HepG2 (cell line): ENCODE measurements around the gene DOCK4. TPM values are rescaled to one million over a fixed set of nuclear protein-coding genes. Genes with fewer than 3 reads are reported as not detected.

Source experiments
- ATAC-seq: fragments of 200-7000 bp; cut with Tn5 transposase; 3 replicates; pipeline ENCODE4 v1.9.1; 2020; ENCODE audit warnings: mild to moderate bottlenecking, moderate library complexity
- BruUV-seq: library from RNA; stranded (reverse); fragments of 400-500 nt; replicated peaks from 2 replicates; lab custom pipeline; 2021; lab: Mats Ljungman, UMichigan
- CTCF ChIA-PET: fragments of 300-600 bp; formaldehyde crosslinking; extraction: SDS; loops from one replicate; lab custom pipeline; 2021; ENCODE audit warnings: low total read pairs, inconsistent platforms, low intra/inter-chr PET ratio; lab: Yijun Ruan, JAX
- POLR2A ChIA-PET: fragments of 350-600 bp; sonication (Branson Sonifier 250); formaldehyde crosslinking; loops from one replicate; lab custom pipeline; 2020; ENCODE audit warnings: antibody characterized with exemption, inconsistent platforms; lab: Yijun Ruan, JAX
- DNase-seq: peaks from one replicate; pipeline ENCODE4 v3.0.0-alpha.2; 2015; ENCODE audit warnings: low spot score
- FAIRE-seq: peaks from 3 replicates; lab custom pipeline; 2011; peaks lifted over from hg19 to GRCh38; lab: Jason Lieb, UNC
- H2AFZ ChIP-seq: one replicate; pipeline ENCODE4 v1.6.1; 2011; ENCODE audit warnings: low read length, inconsistent platforms
- H3K27ac ChIP-seq: fragments of 300-600 bp; 3 replicates; pipeline ENCODE4 v1.8.0; 2011; ENCODE audit warnings: mixed run types, mild to moderate bottlenecking, mixed read lengths, low read length, inconsistent platforms; ENCODE audit not compliant: insufficient read depth; ENCODE audit errors: extremely low read length
- H3K27me3 ChIP-seq, 2 experiments: fragments of 200-600 bp in 1 of 2; 2 replicates in 1 of 2; 3 replicates in 1 of 2; pipeline versions ENCODE4 v1.6.0 to v1.8.0; 2011; ENCODE audit warnings: low read length in 2 of 2, mild to moderate bottlenecking in 2 of 2, moderate library complexity in 2 of 2, inconsistent platforms in 1 of 2; ENCODE audit not compliant: insufficient read depth in 2 of 2, control insufficient read depth in 1 of 2
- H3K36me3 ChIP-seq, 2 experiments: fragments of 200-600 bp in 1 of 2; replicated peaks in 1 of 2; 2 replicates in 1 of 2; 3 replicates in 1 of 2; pipeline versions ENCODE4 v1.5.1 to v1.8.0; 2011; ENCODE audit warnings: low read length in 2 of 2, inconsistent platforms in 1 of 2; ENCODE audit not compliant: insufficient read depth in 2 of 2, control insufficient read depth in 1 of 2
- H3K4me1 ChIP-seq: 2 replicates; pipeline ENCODE4 v1.5.1; 2012; ENCODE audit warnings: low read length, inconsistent platforms; ENCODE audit not compliant: insufficient read depth
- H3K4me2 ChIP-seq: 2 replicates; pipeline ENCODE4 v1.6.0; 2011; ENCODE audit warnings: low read depth, low read length, inconsistent platforms
- H3K4me3 ChIP-seq, 3 experiments: fragments of 200-600 bp in 1 of 3; sonication (generic), shearing (Covaris generic) in 1 of 3; replicated peaks in 1 of 3; 2 replicates each; pipeline ENCODE4 v1.5.1; 2011 to 2016; ENCODE audit warnings: low read length in 3 of 3, inconsistent platforms in 2 of 3, low read depth in 2 of 3, mild to moderate bottlenecking in 2 of 3, control low read depth in 1 of 3, mixed read lengths in 1 of 3; ENCODE audit not compliant: insufficient read depth in 1 of 3
- H3K79me2 ChIP-seq: one replicate; pipeline ENCODE4 v1.6.1; 2011; ENCODE audit warnings: low read length, inconsistent platforms; ENCODE audit not compliant: insufficient read depth
- H3K9ac ChIP-seq: 2 replicates; pipeline ENCODE4 v1.6.0; 2011; ENCODE audit warnings: mild to moderate bottlenecking, low read depth, low read length, inconsistent platforms; ENCODE audit not compliant: insufficient read depth
- H3K9me3 ChIP-seq: 2 replicates; pipeline ENCODE4 v1.5.1; 2012; ENCODE audit warnings: mild to moderate bottlenecking, low read length
- H4K20me1 ChIP-seq: 2 replicates; pipeline ENCODE4 v1.6.0; 2011; ENCODE audit warnings: inconsistent platforms, mild to moderate bottlenecking, low read length, moderate library complexity; ENCODE audit not compliant: insufficient read depth
- ERF ChIP-seq: IDR thresholded peaks from 2 replicates; pipeline ENCODE4 v1.6.1; 2018; ENCODE audit warnings: missing biosample characterization, missing genetic modification reagents
- HBP1 ChIP-seq: IDR thresholded peaks from 2 replicates; pipeline ENCODE4 v1.6.1; 2016; ENCODE audit warnings: low read depth, control low read depth
- IKZF1 ChIP-seq: fragments of 450-650 bp; IDR thresholded peaks from 2 replicates; pipeline ENCODE4 v1.7.1; 2016
- JDP2 ChIP-seq: sonication (generic); formaldehyde crosslinking; IDR thresholded peaks from 2 replicates; pipeline ENCODE4 v1.8.1; 2022; ENCODE audit warnings: missing genetic modification reagents, borderline replicate concordance
- JUN ChIP-seq: sonication (generic); formaldehyde crosslinking; IDR thresholded peaks from 2 replicates; pipeline ENCODE4 v1.4.0; 2020; ENCODE audit warnings: mild to moderate bottlenecking, missing genetic modification reagents
- KLF6 ChIP-seq: IDR thresholded peaks from 2 replicates; pipeline ENCODE4 v1.8.0; 2016; ENCODE audit warnings: missing biosample characterization, missing genetic modification reagents
- MIXL1 ChIP-seq: IDR thresholded peaks from 2 replicates; pipeline ENCODE4 v1.6.1; 2016
- RARA ChIP-seq: IDR thresholded peaks from 2 replicates; pipeline ENCODE4 v1.6.1; 2016; ENCODE audit warnings: missing genetic modification reagents, missing compliant biosample characterization
- ZC3H13 ChIP-seq: sonication (generic); formaldehyde crosslinking; IDR thresholded peaks from 2 replicates; pipeline ENCODE4 v1.8.1; 2023; ENCODE audit warnings: mild to moderate bottlenecking, missing genetic modification reagents, moderate library complexity
- ZEB1 ChIP-seq: IDR thresholded peaks from 2 replicates; pipeline ENCODE4 v1.6.1; 2012; ENCODE audit warnings: mild to moderate bottlenecking, low read depth, inconsistent platforms; ENCODE audit not compliant: insufficient replicate concordance
- ZMYM2 ChIP-seq: sonication (generic); formaldehyde crosslinking; IDR thresholded peaks from 2 replicates; pipeline ENCODE4 v1.8.0; 2022; ENCODE audit warnings: mild to moderate bottlenecking, missing genetic modification reagents
- ZNF205 ChIP-seq: IDR thresholded peaks from 2 replicates; pipeline ENCODE4 v1.6.1; 2018; ENCODE audit warnings: missing biosample characterization, missing genetic modification reagents
- ZNF501 ChIP-seq: sonication (generic); formaldehyde crosslinking; IDR thresholded peaks from 2 replicates; pipeline ENCODE4 v1.5.1; 2020; ENCODE audit warnings: mild to moderate bottlenecking, moderate library complexity, missing genetic modification reagents
- WGBS: methylation state at CpG from one replicate; pipeline ENCODE4 v1.1.6; 2017; ENCODE audit warnings: low lambda C conversion rate; 5-methylcytosine and 5-hydroxymethylcytosine counted together
- in situ Hi-C: cut with HindIII; loops from 2 replicates; pipeline ENCODE4 v1.10.0; 2017; ENCODE audit warnings: low pct_unique_long_range_greater_than_20kb; ENCODE audit not compliant: extremely low pct_ligation_motif_present
- intact Hi-C: fragments of 100-400 bp; cut with micrococcal nuclease; formaldehyde crosslinking; loops from one replicate; pipeline ENCODE4 v1.10.0; 2022; ENCODE audit not compliant: unreplicated experiment
- polyA plus RNA-seq, 8 experiments: library from polyadenylated mRNA; depleted of rRNA in 3 of 8; stranded (reverse) in 7 of 8; unstranded in 1 of 8; fragments of >200 nt; fragmentation: Illumina TruSeq in 4 of 8; extraction: Trizol in 4 of 8; gene quantifications; 2 replicates each; pipeline versions ENCODE4 v1.2.1 to v1.2.3, GENCODE V29; 2011 to 2016; ENCODE audit warnings: low read depth in 4 of 8, missing spikeins in 1 of 8, mixed read lengths in 1 of 8; ENCODE audit not compliant: insufficient read depth in 1 of 8
- total RNA-seq, 5 experiments: library from RNA; depleted of rRNA; stranded (reverse); fragments of >200 nt; fragmentation: Illumina TruSeq; extraction: Trizol; gene quantifications; 2 replicates each; pipeline ENCODE4 v1.2.3, GENCODE V29; 2016; ENCODE audit warnings: low read depth in 1 of 5
- TF ChIP-seq, protein P1 (sequence below): sonication (generic); formaldehyde crosslinking; IDR thresholded peaks from 2 replicates; pipeline ENCODE4 v1.4.0; 2020; ENCODE audit warnings: missing genetic modification reagents

DOCK4 gene
- total and polyA plus RNA-seq, 2 of the 13 experiments (the other 11 are each of a cell fraction or from before 2014, with no cell fraction given) = 13.5 to 17.4 TPM

- TF ChIP-seq ZNF501 (no peak), ZC3H13 (CRISPR knock-in tag) (no peak), ZMYM2 (CRISPR knock-in tag) (no peak), JDP2 (CRISPR knock-in tag) (no peak), IKZF1 (no peak), ERF (CRISPR knock-in tag) (no peak), RARA (CRISPR knock-in tag) (no peak), HBP1 (CRISPR knock-in tag) (no peak), ZNF205 (CRISPR knock-in tag) (no peak), MIXL1 (no peak), KLF6 (CRISPR knock-in tag) (no peak), ZEB1 (no peak), JUN (CRISPR knock-in tag) (no peak)
- TF ChIP-seq, protein P1, sequence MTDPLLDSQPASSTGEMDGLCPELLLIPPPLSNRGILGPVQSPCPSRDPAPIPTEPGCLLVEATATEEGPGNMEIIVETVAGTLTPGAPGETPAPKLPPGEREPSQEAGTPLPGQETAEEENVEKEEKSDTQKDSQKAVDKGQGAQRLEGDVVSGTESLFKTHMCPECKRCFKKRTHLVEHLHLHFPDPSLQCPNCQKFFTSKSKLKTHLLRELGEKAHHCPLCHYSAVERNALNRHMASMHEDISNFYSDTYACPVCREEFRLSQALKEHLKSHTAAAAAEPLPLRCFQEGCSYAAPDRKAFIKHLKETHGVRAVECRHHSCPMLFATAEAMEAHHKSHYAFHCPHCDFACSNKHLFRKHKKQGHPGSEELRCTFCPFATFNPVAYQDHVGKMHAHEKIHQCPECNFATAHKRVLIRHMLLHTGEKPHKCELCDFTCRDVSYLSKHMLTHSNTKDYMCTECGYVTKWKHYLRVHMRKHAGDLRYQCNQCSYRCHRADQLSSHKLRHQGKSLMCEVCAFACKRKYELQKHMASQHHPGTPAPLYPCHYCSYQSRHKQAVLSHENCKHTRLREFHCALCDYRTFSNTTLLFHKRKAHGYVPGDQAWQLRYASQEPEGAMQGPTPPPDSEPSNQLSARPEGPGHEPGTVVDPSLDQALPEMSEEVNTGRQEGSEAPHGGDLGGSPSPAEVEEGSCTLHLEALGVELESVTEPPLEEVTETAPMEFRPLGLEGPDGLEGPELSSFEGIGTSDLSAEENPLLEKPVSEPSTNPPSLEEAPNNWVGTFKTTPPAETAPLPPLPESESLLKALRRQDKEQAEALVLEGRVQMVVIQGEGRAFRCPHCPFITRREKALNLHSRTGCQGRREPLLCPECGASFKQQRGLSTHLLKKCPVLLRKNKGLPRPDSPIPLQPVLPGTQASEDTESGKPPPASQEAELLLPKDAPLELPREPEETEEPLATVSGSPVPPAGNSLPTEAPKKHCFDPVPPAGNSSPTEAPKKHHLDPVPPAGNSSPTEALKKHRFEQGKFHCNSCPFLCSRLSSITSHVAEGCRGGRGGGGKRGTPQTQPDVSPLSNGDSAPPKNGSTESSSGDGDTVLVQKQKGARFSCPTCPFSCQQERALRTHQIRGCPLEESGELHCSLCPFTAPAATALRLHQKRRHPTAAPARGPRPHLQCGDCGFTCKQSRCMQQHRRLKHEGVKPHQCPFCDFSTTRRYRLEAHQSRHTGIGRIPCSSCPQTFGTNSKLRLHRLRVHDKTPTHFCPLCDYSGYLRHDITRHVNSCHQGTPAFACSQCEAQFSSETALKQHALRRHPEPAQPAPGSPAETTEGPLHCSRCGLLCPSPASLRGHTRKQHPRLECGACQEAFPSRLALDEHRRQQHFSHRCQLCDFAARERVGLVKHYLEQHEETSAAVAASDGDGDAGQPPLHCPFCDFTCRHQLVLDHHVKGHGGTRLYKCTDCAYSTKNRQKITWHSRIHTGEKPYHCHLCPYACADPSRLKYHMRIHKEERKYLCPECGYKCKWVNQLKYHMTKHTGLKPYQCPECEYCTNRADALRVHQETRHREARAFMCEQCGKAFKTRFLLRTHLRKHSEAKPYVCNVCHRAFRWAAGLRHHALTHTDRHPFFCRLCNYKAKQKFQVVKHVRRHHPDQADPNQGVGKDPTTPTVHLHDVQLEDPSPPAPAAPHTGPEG = no peak
- H3K27ac ChIP-seq = no peak overlapping the region
- in situ Hi-C loops (no loop called here), intact Hi-C loops (no loop called here)
- no peak overlapping the region for H2AFZ ChIP-seq
- H3K79me2 ChIP-seq = no peaks in the 10 kb centered on the region
- no TSS peak for BruUV-seq
- no peaks in the 10 kb centered on the region for H4K20me1 ChIP-seq
- POLR2A ChIA-PET = no interaction called here
- peaks cover under 1 to 13% of the 10 kb centered on the region in 2 experiments; a peak in 3 of 5 replicates for H3K36me3 ChIP-seq
- no peak overlapping the region for H3K4me2 ChIP-seq
- FAIRE-seq (no peak), ATAC-seq (no peak), DNase-seq (no peak)
- H3K4me3 ChIP-seq = no peak overlapping the region
- CTCF ChIA-PET = no interaction called here
- WGBS = 90% methylated on average over 2 of the region's 2 CpGs
- H3K27me3 ChIP-seq = no peaks in the 10 kb centered on the region
- no peaks in the 10 kb centered on the region for H3K9me3 ChIP-seq
- no peaks in the 10 kb centered on the region for H3K4me1 ChIP-seq
- no peak overlapping the region for H3K9ac ChIP-seq
Measured at GRCh38 chr7:111873963-111874690, 332.1 kb downstream of the DOCK4 start.
